K562 (cell line): Measurements from ENCODE around the gene NFATC3. TPM values are rescaled to one million over a fixed set of nuclear protein-coding genes. Genes with fewer than 3 reads are reported as not detected.

Experiments used
- ATAC-seq: fragments of 200-7000 bp; cut with Tn5 transposase; 3 replicates; pipeline ENCODE4 v1.9.1; 2020; ENCODE audit warnings: moderate library complexity
- BruUV-seq: library from RNA; stranded (reverse); fragments of 400-500 nt; replicated peaks from 2 replicates; lab custom pipeline; 2021; lab: Mats Ljungman, UMichigan
- CTCF ChIA-PET: fragments of 300-600 bp; formaldehyde crosslinking; extraction: SDS; loops from one replicate; lab custom pipeline; 2021; ENCODE audit warnings: low intra/inter-chr PET ratio; lab: Yijun Ruan, JAX
- POLR2A ChIA-PET: fragments of 300-600, 350-650 bp; sonication (Branson Sonifier 250); formaldehyde crosslinking; extraction: SDS; loops from one replicate; lab custom pipeline; 2021; ENCODE audit warnings: antibody characterized with exemption, inconsistent platforms; lab: Yijun Ruan, JAX
- DNase-seq, 4 experiments: peaks; one replicate each; pipeline versions ENCODE4 v3.0.0 to v3.0.0-alpha.2; 2011 to 2018; ENCODE audit warnings: low spot score in 3 of 4, mixed read lengths in 3 of 4; ENCODE audit errors: extremely low read depth in 1 of 4
- FAIRE-seq: peaks from 2 replicates; lab custom pipeline; 2011; peaks lifted over from hg19 to GRCh38; lab: Jason Lieb, UNC
- H2AFZ ChIP-seq: 2 replicates; pipeline ENCODE4 v1.6.0; 2011; ENCODE audit warnings: low read depth, low read length, control low read depth, inconsistent platforms
- H3K27ac ChIP-seq: fragments of 200-600 bp; 3 replicates; pipeline ENCODE4 v1.8.0; 2011; ENCODE audit warnings: low read depth, mild to moderate bottlenecking, control low read depth, inconsistent platforms, low read length, moderate library complexity, mixed read lengths; ENCODE audit errors: extremely low read depth
- H3K27me3 ChIP-seq, 2 experiments: fragments of 300-600 bp in 1 of 2; 2 replicates in 1 of 2; 3 replicates in 1 of 2; pipeline versions ENCODE4 v1.6.0 to v1.8.0; 2011; ENCODE audit warnings: inconsistent platforms in 2 of 2, low read length in 2 of 2, mild to moderate bottlenecking in 1 of 2, mixed read lengths in 1 of 2, moderate library complexity in 1 of 2; ENCODE audit not compliant: control insufficient read depth in 2 of 2, insufficient read depth in 2 of 2
- H3K36me3 ChIP-seq: fragments of 300-600 bp; 3 replicates; pipeline ENCODE4 v1.8.0; 2011; ENCODE audit warnings: mild to moderate bottlenecking, low read length, inconsistent platforms; ENCODE audit not compliant: control insufficient read depth, insufficient read depth
- H3K4me1 ChIP-seq, 2 experiments: fragments of 200-600 bp in 1 of 2; replicated peaks in 1 of 2; 2 replicates in 1 of 2; 3 replicates in 1 of 2; pipeline versions ENCODE4 v1.5.1 to v1.8.0; 2011; ENCODE audit warnings: inconsistent platforms in 2 of 2, low read length in 2 of 2, mild to moderate bottlenecking in 1 of 2, mixed read lengths in 1 of 2, moderate library complexity in 1 of 2; ENCODE audit not compliant: control insufficient read depth in 2 of 2, insufficient read depth in 2 of 2
- H3K4me2 ChIP-seq: 2 replicates; pipeline ENCODE4 v1.6.1; 2011; ENCODE audit warnings: low read length, control low read depth, inconsistent platforms, mixed read lengths; ENCODE audit not compliant: insufficient read depth
- H3K4me3 ChIP-seq: fragments of 200-600 bp; sonication (generic), shearing (Covaris generic); 2 replicates; pipeline ENCODE4 v1.5.1; 2016; ENCODE audit warnings: control low read depth, inconsistent platforms
- H3K79me2 ChIP-seq: fragments of 200-600 bp; 3 replicates; pipeline ENCODE4 v1.8.0; 2011; ENCODE audit warnings: low read length, inconsistent platforms; ENCODE audit not compliant: control insufficient read depth, insufficient read depth
- H3K9ac ChIP-seq, 2 experiments: 2 replicates each; pipeline versions ENCODE4 v1.6.0 to v1.6.1; 2011; ENCODE audit warnings: low read depth in 2 of 2, low read length in 2 of 2, control low read depth in 1 of 2, inconsistent platforms in 1 of 2, mild to moderate bottlenecking in 1 of 2, mixed read lengths in 1 of 2; ENCODE audit not compliant: insufficient read depth in 1 of 2
- H3K9me1 ChIP-seq: one replicate; pipeline ENCODE4 v1.6.0; 2011; ENCODE audit warnings: inconsistent platforms, mild to moderate bottlenecking, low read length, moderate library complexity; ENCODE audit not compliant: control insufficient read depth, insufficient read depth
- H3K9me3 ChIP-seq: replicated peaks from 2 replicates; pipeline ENCODE4 v1.5.1; 2011; ENCODE audit warnings: low read depth, low read length, inconsistent platforms; ENCODE audit not compliant: control insufficient read depth, insufficient read depth
- H4K20me1 ChIP-seq: replicated peaks from 2 replicates; pipeline ENCODE4 v1.6.1; 2011; ENCODE audit warnings: low read length, inconsistent platforms, mixed read lengths; ENCODE audit not compliant: control insufficient read depth, insufficient read depth
- HSF4 ChIP-seq: fragments of 250-450 bp; sonication (Bioruptor Pico); IDR thresholded peaks from 2 replicates; pipeline ENCODE4 v2.1.2; 2022; ENCODE audit warnings: mild to moderate bottlenecking, moderate library complexity, borderline replicate concordance
- MXI1 ChIP-seq: IDR thresholded peaks from 2 replicates; pipeline ENCODE4 v1.6.1; 2011; ENCODE audit warnings: low read depth, mild to moderate bottlenecking, improper control_type of control experiment, low read length
- POLR2AphosphoS2 ChIP-seq: IDR thresholded peaks from 2 replicates; pipeline ENCODE4 v1.6.1; 2012; ENCODE audit warnings: low read length, improper control_type of control experiment
- TAF15 ChIP-seq: fragments of 200-400 bp; formaldehyde crosslinking; IDR thresholded peaks from 2 replicates; pipeline ENCODE4 v1.6.1; 2017; ENCODE audit warnings: mild to moderate bottlenecking, low read depth, low read length, moderate library complexity
- ZNF444 ChIP-seq: fragments of 250-450 bp; sonication (Bioruptor Pico); IDR thresholded peaks from 2 replicates; pipeline ENCODE4 v1.4.0; 2020; ENCODE audit warnings: mild to moderate bottlenecking, moderate library complexity
- WGBS: fragments of 100-300 bp; shearing (Covaris generic); methylation state at CpG from one replicate; pipeline ENCODE4 v1.1.6; 2016; ENCODE audit warnings: low coverage, mixed read lengths; ENCODE audit not compliant: insufficient coverage; ENCODE audit errors: missing lambda C conversion rate; 5-methylcytosine and 5-hydroxymethylcytosine counted together
- in situ Hi-C: fragments of 300-500 bp; cut with MboI; formaldehyde crosslinking; loops from 4 replicates; pipeline ENCODE4 v1.15.0; 2018; ENCODE audit warnings: inconsistent platforms, mixed read lengths
- intact Hi-C: fragments of 100-400 bp; cut with micrococcal nuclease; formaldehyde crosslinking; loops from 2 replicates; pipeline ENCODE4 v1.14.2; 2022
- polyA plus RNA-seq, 8 experiments: library from polyadenylated mRNA; depleted of rRNA in 4 of 8; stranded (reverse) in 5 of 8; unstranded in 3 of 8; fragments of >200 nt; fragmentation: Nextera tagmentation in 2 of 8; fragmentation: Illumina TruSeq in 1 of 8; extraction: Ambion mirVana in 2 of 8; extraction: Trizol in 1 of 8; gene quantifications; 2 replicates each; pipeline versions ENCODE4 v1.2.1 to v1.2.3, GENCODE V29; 2011 to 2014; ENCODE audit warnings: inconsistent platforms in 1 of 8, missing spikeins in 1 of 8
- total RNA-seq, 7 experiments: library from RNA; depleted of rRNA in 6 of 7; stranded (reverse); fragments of >200 nt in 6 of 7; fragmentation: Illumina TruSeq in 2 of 7; extraction: Trizol in 2 of 7; gene quantifications; 2 replicates each; pipeline versions ENCODE4 v1.2.1 to v1.2.3, GENCODE V29; 2011 to 2021; ENCODE audit warnings: low replicate concordance in 1 of 7
- TF ChIP-seq, protein P1 (sequence below): fragments of 450-650 bp; IDR thresholded peaks from 2 replicates; pipeline ENCODE4 v1.6.1; 2016; ENCODE audit warnings: missing biosample characterization, missing genetic modification characterization

The NFATC3 gene
- total and polyA plus RNA-seq, 9 of the 15 experiments (the other 6 are each of a cell fraction or from before 2014, with no cell fraction given) = 15.7 to 98.4 (median 59.4) TPM

DNA sequence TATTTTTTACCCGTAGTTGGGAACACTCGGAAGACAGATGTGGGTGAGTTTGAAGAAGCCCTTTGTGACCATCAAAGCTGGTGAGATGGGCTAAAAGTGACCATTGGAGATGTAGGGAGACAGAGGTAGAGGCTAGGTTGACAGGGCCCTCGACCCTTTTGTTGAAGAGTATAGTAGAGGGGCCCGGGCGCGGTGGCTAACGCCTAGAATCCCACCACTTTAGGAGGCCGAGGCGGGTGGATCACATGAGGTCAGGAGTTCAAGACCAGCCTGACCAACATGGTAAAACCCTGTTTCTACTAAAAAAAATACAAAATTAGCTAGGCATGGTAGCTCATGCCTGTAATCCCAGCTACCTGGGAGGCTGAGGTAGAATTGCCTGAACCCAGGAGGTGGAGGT is 16.2 kb upstream of the NFATC3 start:
- WGBS = 90% methylated on average over 9 of the region's 9 CpGs
- in situ Hi-C loops (no loop called here), intact Hi-C loops (no loop called here)
- Histone ChIP-seq H3K4me2 (no peak overlapping the region), H3K27me3 (no peaks in the 10 kb centered on the region), H4K20me1 (no peaks in the 10 kb centered on the region; the same call in 1 of the 2 replicates), H3K9me1 (no peaks in the 10 kb centered on the region), H3K36me3 (peaks cover 76% of the 10 kb centered on the region; the same call in 2 of the 3 replicates), H3K4me3 (no peak overlapping the region), H3K79me2 (no peaks in the 10 kb centered on the region), H3K27ac (no peak overlapping the region), H2AFZ (no peak overlapping the region), H3K9me3 (no peaks in the 10 kb centered on the region), H3K9ac (no peak overlapping the region), H3K4me1 (peaks cover 14 to 17% of the 10 kb centered on the region in 2 experiments)
- TF ChIP-seq, protein P1, sequence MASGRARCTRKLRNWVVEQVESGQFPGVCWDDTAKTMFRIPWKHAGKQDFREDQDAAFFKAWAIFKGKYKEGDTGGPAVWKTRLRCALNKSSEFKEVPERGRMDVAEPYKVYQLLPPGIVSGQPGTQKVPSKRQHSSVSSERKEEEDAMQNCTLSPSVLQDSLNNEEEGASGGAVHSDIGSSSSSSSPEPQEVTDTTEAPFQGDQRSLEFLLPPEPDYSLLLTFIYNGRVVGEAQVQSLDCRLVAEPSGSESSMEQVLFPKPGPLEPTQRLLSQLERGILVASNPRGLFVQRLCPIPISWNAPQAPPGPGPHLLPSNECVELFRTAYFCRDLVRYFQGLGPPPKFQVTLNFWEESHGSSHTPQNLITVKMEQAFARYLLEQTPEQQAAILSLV (tag) = no peak
- TF ChIP-seq ZNF444 (CRISPR knock-in tag) = no peak
- no peak for TF ChIP-seq TAF15
- TF ChIP-seq HSF4 (CRISPR knock-in tag) = no peak
- TF ChIP-seq POLR2AphosphoS2 = no peak
- TF ChIP-seq MXI1 = no peak
- FAIRE-seq = no peak
- CTCF ChIA-PET = no interaction called here
- DNase-seq = no peak
- no peak for ATAC-seq
- no TSS peak for BruUV-seq
- POLR2A ChIA-PET = interaction anchor here (0.5 to 3.0 kb wide), 4 partner anchors 11 to 289 kb away, joined by 3 to 10 read pairs (median 3); no protein-coding TSS in a partner anchor
